K562 (cell line): ENCODE data around the gene WDR20. TPM values are rescaled to one million over a fixed set of nuclear protein-coding genes. Genes with fewer than 3 reads are reported as not detected.

Experiments
- ATAC-seq: fragments of 200-7000 bp; cut with Tn5 transposase; 3 replicates; pipeline ENCODE4 v1.9.1; 2020; ENCODE audit warnings: moderate library complexity
- BruUV-seq: library from RNA; stranded (reverse); fragments of 400-500 nt; replicated peaks from 2 replicates; lab custom pipeline; 2021; lab: Mats Ljungman, UMichigan
- CTCF ChIA-PET: fragments of 300-600 bp; formaldehyde crosslinking; extraction: SDS; loops from one replicate; lab custom pipeline; 2021; ENCODE audit warnings: low intra/inter-chr PET ratio; lab: Yijun Ruan, JAX
- POLR2A ChIA-PET: fragments of 300-600, 350-650 bp; sonication (Branson Sonifier 250); formaldehyde crosslinking; extraction: SDS; loops from one replicate; lab custom pipeline; 2021; ENCODE audit warnings: antibody characterized with exemption, inconsistent platforms; lab: Yijun Ruan, JAX
- DNase-seq, 4 experiments: peaks; one replicate each; pipeline versions ENCODE4 v3.0.0 to v3.0.0-alpha.2; 2011 to 2018; ENCODE audit warnings: low spot score in 3 of 4, mixed read lengths in 3 of 4; ENCODE audit errors: extremely low read depth in 1 of 4
- FAIRE-seq: peaks from 2 replicates; lab custom pipeline; 2011; peaks lifted over from hg19 to GRCh38; lab: Jason Lieb, UNC
- H2AFZ ChIP-seq: 2 replicates; pipeline ENCODE4 v1.6.0; 2011; ENCODE audit warnings: low read depth, low read length, control low read depth, inconsistent platforms
- H3K27ac ChIP-seq: fragments of 200-600 bp; 3 replicates; pipeline ENCODE4 v1.8.0; 2011; ENCODE audit warnings: low read depth, mild to moderate bottlenecking, control low read depth, inconsistent platforms, low read length, moderate library complexity, mixed read lengths; ENCODE audit errors: extremely low read depth
- H3K27me3 ChIP-seq, 2 experiments: fragments of 300-600 bp in 1 of 2; 2 replicates in 1 of 2; 3 replicates in 1 of 2; pipeline versions ENCODE4 v1.6.0 to v1.8.0; 2011; ENCODE audit warnings: inconsistent platforms in 2 of 2, low read length in 2 of 2, mild to moderate bottlenecking in 1 of 2, mixed read lengths in 1 of 2, moderate library complexity in 1 of 2; ENCODE audit not compliant: control insufficient read depth in 2 of 2, insufficient read depth in 2 of 2
- H3K36me3 ChIP-seq: fragments of 300-600 bp; 3 replicates; pipeline ENCODE4 v1.8.0; 2011; ENCODE audit warnings: mild to moderate bottlenecking, low read length, inconsistent platforms; ENCODE audit not compliant: control insufficient read depth, insufficient read depth
- H3K4me1 ChIP-seq, 2 experiments: fragments of 200-600 bp in 1 of 2; replicated peaks in 1 of 2; 2 replicates in 1 of 2; 3 replicates in 1 of 2; pipeline versions ENCODE4 v1.5.1 to v1.8.0; 2011; ENCODE audit warnings: inconsistent platforms in 2 of 2, low read length in 2 of 2, mild to moderate bottlenecking in 1 of 2, mixed read lengths in 1 of 2, moderate library complexity in 1 of 2; ENCODE audit not compliant: control insufficient read depth in 2 of 2, insufficient read depth in 2 of 2
- H3K4me2 ChIP-seq: 2 replicates; pipeline ENCODE4 v1.6.1; 2011; ENCODE audit warnings: low read length, control low read depth, inconsistent platforms, mixed read lengths; ENCODE audit not compliant: insufficient read depth
- H3K4me3 ChIP-seq: fragments of 200-600 bp; sonication (generic), shearing (Covaris generic); 2 replicates; pipeline ENCODE4 v1.5.1; 2016; ENCODE audit warnings: control low read depth, inconsistent platforms
- H3K79me2 ChIP-seq: fragments of 200-600 bp; 3 replicates; pipeline ENCODE4 v1.8.0; 2011; ENCODE audit warnings: low read length, inconsistent platforms; ENCODE audit not compliant: control insufficient read depth, insufficient read depth
- H3K9ac ChIP-seq, 2 experiments: 2 replicates each; pipeline versions ENCODE4 v1.6.0 to v1.6.1; 2011; ENCODE audit warnings: low read depth in 2 of 2, low read length in 2 of 2, control low read depth in 1 of 2, inconsistent platforms in 1 of 2, mild to moderate bottlenecking in 1 of 2, mixed read lengths in 1 of 2; ENCODE audit not compliant: insufficient read depth in 1 of 2
- H3K9me1 ChIP-seq: one replicate; pipeline ENCODE4 v1.6.0; 2011; ENCODE audit warnings: inconsistent platforms, mild to moderate bottlenecking, low read length, moderate library complexity; ENCODE audit not compliant: control insufficient read depth, insufficient read depth
- H3K9me3 ChIP-seq: replicated peaks from 2 replicates; pipeline ENCODE4 v1.5.1; 2011; ENCODE audit warnings: low read depth, low read length, inconsistent platforms; ENCODE audit not compliant: control insufficient read depth, insufficient read depth
- H4K20me1 ChIP-seq: replicated peaks from 2 replicates; pipeline ENCODE4 v1.6.1; 2011; ENCODE audit warnings: low read length, inconsistent platforms, mixed read lengths; ENCODE audit not compliant: control insufficient read depth, insufficient read depth
- BCL6 ChIP-seq: fragments of 250-450 bp; sonication (Bioruptor Pico); IDR thresholded peaks from 2 replicates; pipeline ENCODE4 v1.4.0; 2020
- CBFB ChIP-seq: sonication (generic); formaldehyde crosslinking; IDR thresholded peaks from 2 replicates; pipeline ENCODE4 v1.4.0; 2020; ENCODE audit warnings: mild to moderate bottlenecking, missing genetic modification reagents
- CEBPB ChIP-seq: fragments of 450-650 bp; IDR thresholded peaks from 2 replicates; pipeline ENCODE4 v1.6.1; 2016; ENCODE audit warnings: missing genetic modification characterization, missing compliant biosample characterization
- HMGXB4 ChIP-seq: sonication (generic); formaldehyde crosslinking; IDR thresholded peaks from 2 replicates; pipeline ENCODE4 v1.8.1; 2023; ENCODE audit warnings: mild to moderate bottlenecking, missing genetic modification reagents
- RAD21 ChIP-seq, 2 experiments: fragments of 250-450 bp in 1 of 2; fragments of 450-650 bp in 1 of 2; sonication (Bioruptor Pico) in 1 of 2; formaldehyde crosslinking in 1 of 2; IDR thresholded peaks in 1 of 2; conservative IDR thresholded peaks in 1 of 2; 2 replicates each; pipeline versions ENCODE4 v1.4.0 to v1.8.0; 2020 to 2022; ENCODE audit warnings: mild to moderate bottlenecking in 2 of 2, moderate library complexity in 1 of 2
- WGBS: fragments of 100-300 bp; shearing (Covaris generic); methylation state at CpG from one replicate; pipeline ENCODE4 v1.1.6; 2016; ENCODE audit warnings: low coverage, mixed read lengths; ENCODE audit not compliant: insufficient coverage; ENCODE audit errors: missing lambda C conversion rate; 5-methylcytosine and 5-hydroxymethylcytosine counted together
- in situ Hi-C: fragments of 300-500 bp; cut with MboI; formaldehyde crosslinking; loops from 4 replicates; pipeline ENCODE4 v1.15.0; 2018; ENCODE audit warnings: inconsistent platforms, mixed read lengths
- intact Hi-C: fragments of 100-400 bp; cut with micrococcal nuclease; formaldehyde crosslinking; loops from 2 replicates; pipeline ENCODE4 v1.14.2; 2022
- polyA plus RNA-seq, 8 experiments: library from polyadenylated mRNA; depleted of rRNA in 4 of 8; stranded (reverse) in 5 of 8; unstranded in 3 of 8; fragments of >200 nt; fragmentation: Nextera tagmentation in 2 of 8; fragmentation: Illumina TruSeq in 1 of 8; extraction: Ambion mirVana in 2 of 8; extraction: Trizol in 1 of 8; gene quantifications; 2 replicates each; pipeline versions ENCODE4 v1.2.1 to v1.2.3, GENCODE V29; 2011 to 2014; ENCODE audit warnings: inconsistent platforms in 1 of 8, missing spikeins in 1 of 8
- total RNA-seq, 7 experiments: library from RNA; depleted of rRNA in 6 of 7; stranded (reverse); fragments of >200 nt in 6 of 7; fragmentation: Illumina TruSeq in 2 of 7; extraction: Trizol in 2 of 7; gene quantifications; 2 replicates each; pipeline versions ENCODE4 v1.2.1 to v1.2.3, GENCODE V29; 2011 to 2021; ENCODE audit warnings: low replicate concordance in 1 of 7

WDR20 gene
- total and polyA plus RNA-seq, 9 of the 15 experiments (the other 6 are each of a cell fraction or from before 2014, with no cell fraction given), result 7.0 to 15.3 (median 11.8) TPM

- BruUV-seq, result no TSS peak
- Histone ChIP-seq H4K20me1 (peaks cover 3% of the 10 kb centered on the region; the same call in 1 of the 2 replicates), H3K4me2 (no peak overlapping the region), H3K9me3 (no peaks in the 10 kb centered on the region), H3K27ac (no peak overlapping the region), H3K4me3 (no peak overlapping the region), H2AFZ (no peak overlapping the region), H3K36me3 (peaks cover 3% of the 10 kb centered on the region; the same call in 1 of the 3 replicates), H3K27me3 (no peaks in the 10 kb centered on the region), H3K4me1 (peaks cover 0 to 16% of the 10 kb centered on the region in 2 experiments; a peak in 3 of 5 replicates), H3K9ac (no peak overlapping the region), H3K79me2 (peaks cover 70% of the 10 kb centered on the region), H3K9me1 (peaks cover 3% of the 10 kb centered on the region)
- ChIA-PET CTCF (no interaction called here), POLR2A (interaction anchor here (1.0 to 1.5 kb wide), 4 partner anchors 9 to 95 kb away, joined by 3 read pairs; partner anchors contain the start of gene HSP90AA1)
- intact Hi-C loops, result no loop called here
- DNase-seq (no peak), ATAC-seq (no peak), FAIRE-seq (no peak)
- in situ Hi-C loops, result no loop called here
- 57% methylated on average over 1 of the region's 1 CpG for WGBS
- TF ChIP-seq CEBPB (tag) (no peak), BCL6 (CRISPR knock-in tag) (no peak), RAD21 (CRISPR knock-in tag; conservative IDR thresholded peaks at IDR 0.05 in 1 of 2, IDR thresholded peaks at IDR 0.05 in 1 of 2) (no peak), CBFB (CRISPR knock-in tag) (no peak), HMGXB4 (CRISPR knock-in tag) (no peak)
Measured at GRCh38 chr14:102181187-102181586, 41.5 kb downstream of the WDR20 start.
